NCI-H2196 treated with DMSO at 0.1 percent for 48 hours (cell line): Measurements from ENCODE around the gene APOL2.
"Not testable (repeated sequence)": the region's sequence is repeated elsewhere in the genome, so short reads cannot be mapped to it uniquely, and the experiment has no call there.

Experiments
- DNase-seq: peaks from one replicate; lab custom pipeline; 2025; ENCODE audit not compliant: unreplicated experiment; lab: John Stamatoyannopoulos, UW

Gene APOL2

GRCh38 chr22:36245805-36246356 is 6.6 kb upstream of the APOL2 start:
- no peak for DNase-seq

GRCh38 chr22:36244522-36245391 is 5.4 kb upstream of the APOL2 start:
- DNase-seq: no peak

DNA sequence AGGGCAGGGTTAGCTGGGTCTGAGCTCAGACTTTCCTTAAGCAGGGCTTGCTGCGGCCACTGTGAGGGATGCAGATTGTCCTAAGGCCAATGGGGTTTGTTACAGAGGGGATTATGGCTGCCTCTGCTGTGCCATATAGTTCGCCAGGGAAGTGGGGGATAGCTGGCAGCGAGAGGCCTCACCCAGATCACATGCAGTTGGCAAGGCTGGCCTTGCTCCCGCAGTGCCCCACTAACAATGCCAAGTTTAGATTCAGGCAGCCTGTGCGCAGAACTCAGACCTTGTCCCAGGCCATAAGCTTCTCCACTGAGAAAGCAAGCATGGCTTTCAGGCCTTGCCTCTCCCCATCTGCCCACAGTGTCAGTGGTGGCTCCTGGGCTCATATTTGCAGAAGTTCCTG is 4.7 kb upstream of the APOL2 start:
- DNase-seq: no peak

GRCh38 chr22:36239150-36239400 is 252 bp downstream of the APOL2 start:
- no peak for DNase-seq

GRCh38 chr22:36238373-36239149 is 766 bp downstream of the APOL2 start:
- DNase-seq: no peak

DNA sequence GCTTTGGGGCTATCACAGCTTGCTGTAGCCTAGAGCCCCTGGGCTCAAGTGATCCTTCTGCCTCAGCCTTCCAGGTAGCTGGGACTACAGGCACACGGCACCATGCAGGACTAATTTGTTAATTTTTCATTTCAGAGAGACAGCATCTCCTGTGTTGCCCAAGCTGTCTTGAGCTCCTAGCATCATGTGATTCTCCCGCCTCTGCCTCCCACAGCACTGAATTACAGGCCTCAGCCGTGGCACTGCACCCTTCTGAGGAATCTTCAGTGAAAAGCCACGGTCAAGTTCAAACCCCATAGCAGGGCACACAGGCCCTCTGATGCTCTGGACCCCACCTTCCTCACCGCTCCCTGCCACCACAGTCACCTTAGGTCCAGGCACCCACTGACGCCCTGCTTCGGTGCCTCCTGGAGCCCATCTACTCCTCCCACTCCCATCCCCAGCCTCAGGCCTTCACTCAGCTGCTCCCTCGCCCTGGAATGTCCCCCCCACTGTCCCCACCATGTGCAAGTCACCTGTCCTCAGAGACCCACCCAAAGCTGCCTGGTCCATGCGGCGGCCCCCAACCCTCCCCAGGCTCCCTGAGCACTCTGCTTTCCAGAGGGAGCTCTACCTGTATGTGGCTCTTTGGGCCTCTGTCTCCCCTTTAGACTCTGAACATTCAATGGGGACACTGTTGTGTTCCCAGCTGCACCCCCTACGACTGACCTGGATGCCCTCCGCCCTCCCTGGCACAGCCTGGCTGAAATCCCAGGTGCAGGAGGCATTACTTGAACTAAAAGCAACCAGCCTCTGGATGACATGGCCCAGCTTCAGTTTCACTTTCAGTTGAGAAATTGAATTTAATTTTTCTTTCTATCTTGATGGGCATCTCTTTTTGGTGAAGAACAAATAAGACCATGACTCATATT is 1.6 kb downstream of the APOL2 start:
- DNase-seq: no peak

GRCh38 chr22:36236388-36237319 is 2.7 kb downstream of the APOL2 start:
- no peak for DNase-seq

GRCh38 chr22:36235585-36235984 is 3.7 kb downstream of the APOL2 start:
- DNase-seq: no peak

DNA sequence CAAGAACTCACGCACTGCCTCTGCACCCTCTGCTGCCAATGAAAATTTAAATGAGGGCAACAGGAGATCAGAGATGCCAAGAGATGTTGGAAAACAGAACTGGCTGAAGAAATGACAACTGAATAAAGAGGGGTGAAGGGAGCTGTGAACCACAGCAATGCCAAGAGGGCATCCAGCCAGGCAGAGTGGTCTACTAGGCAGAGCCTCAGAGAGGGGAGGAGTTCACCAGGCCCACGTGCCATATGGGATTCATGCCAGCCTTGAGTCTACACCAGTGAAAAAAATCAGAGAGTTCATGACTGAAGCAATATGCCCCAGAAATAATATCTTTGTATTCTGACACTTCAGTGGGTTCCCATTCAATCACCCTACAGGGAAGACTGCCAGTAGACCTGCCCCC is 4.4 kb downstream of the APOL2 start:
- DNase-seq: no peak

GRCh38 chr22:36234213-36234612 is 5.1 kb downstream of the APOL2 start:
- no peak for DNase-seq

GRCh38 chr22:36233796-36234195 is 5.5 kb downstream of the APOL2 start:
- DNase-seq: no peak

DNA sequence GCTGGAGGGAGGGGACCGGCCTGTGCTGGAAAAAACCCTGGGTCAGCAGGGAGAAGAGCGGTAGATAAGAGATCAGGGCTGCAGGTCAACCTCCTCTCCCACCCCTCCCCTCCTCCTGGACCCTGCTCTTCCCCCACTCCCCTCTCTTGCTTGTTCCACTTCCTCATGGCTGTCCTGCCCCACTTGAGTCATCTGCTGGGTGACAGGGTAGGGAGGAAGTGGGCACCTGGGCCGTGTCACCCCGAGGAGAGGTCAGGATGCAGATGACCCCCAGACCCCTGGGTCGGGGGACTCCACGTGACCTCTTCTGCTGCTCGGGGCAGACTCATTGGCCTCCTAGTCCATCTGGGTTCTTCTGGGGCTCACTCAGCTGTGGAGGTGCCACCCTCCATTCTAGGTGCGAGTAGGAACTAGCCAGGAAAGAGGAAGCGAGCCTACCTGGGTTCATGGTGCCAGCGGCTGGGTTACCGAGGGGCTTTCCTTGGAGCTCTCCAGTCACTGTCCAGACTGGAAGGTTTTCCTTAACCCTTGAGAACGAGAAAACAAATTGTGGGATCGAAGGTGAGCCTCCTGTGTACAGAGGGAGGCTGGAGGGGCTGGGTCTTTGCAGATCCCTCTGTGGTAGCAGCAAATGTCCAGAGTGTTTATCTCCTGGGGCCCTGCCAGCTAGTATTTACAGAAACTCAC is 6.5 kb downstream of the APOL2 start:
- DNase-seq: no peak

- DNase-seq: not testable (repeated sequence)
These were observed 8.3 kb downstream of the APOL2 start for GRCh38 chr22:36231051-36231450.

DNA sequence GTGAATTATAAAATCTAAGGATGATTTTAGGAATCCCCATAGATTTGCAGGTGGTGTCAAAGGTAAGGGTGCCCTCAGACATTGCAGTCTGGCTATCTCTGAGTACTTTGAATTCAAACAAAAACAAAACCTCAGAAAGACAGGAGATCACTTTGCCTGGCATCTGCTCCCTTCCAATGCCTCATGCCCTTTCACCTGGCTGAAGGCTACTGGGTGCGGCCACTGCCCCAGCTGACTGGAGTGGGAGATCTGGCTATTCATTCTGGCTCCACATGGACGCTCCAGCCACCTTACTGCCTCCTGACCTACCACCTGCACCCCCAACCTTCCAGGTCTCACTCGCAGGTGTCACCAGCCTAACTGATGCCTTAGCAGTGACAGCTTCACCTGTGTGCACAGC is 9.7 kb downstream of the APOL2 start:
- DNase-seq: not testable (repeated sequence)

- no peak for DNase-seq
These were observed 10.4 kb downstream of the APOL2 start for GRCh38 chr22:36228944-36229343.

GRCh38 chr22:36228369-36228768 is 11.0 kb downstream of the APOL2 start:
- not testable (repeated sequence) for DNase-seq

DNA sequence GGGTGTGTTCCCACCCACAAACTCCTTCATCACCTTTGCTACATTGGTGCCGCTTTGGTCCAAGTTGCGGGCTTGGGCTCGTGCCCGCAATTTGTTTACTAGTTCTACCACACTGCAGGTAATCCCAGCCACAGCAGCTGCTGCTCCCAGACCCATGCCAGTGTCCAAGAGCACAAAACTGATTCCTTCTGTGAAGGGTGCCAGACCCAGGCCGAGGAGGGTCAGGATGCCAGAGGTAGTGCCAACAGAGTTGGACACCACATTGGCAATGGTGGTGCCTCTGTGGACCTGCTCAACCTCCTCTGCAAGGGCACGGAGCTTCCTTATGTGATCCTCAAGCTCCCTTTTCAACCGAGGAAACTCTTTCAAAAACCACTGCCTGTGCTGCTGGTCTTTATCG is 11.5 kb downstream of the APOL2 start:
- no peak for DNase-seq

DNA sequence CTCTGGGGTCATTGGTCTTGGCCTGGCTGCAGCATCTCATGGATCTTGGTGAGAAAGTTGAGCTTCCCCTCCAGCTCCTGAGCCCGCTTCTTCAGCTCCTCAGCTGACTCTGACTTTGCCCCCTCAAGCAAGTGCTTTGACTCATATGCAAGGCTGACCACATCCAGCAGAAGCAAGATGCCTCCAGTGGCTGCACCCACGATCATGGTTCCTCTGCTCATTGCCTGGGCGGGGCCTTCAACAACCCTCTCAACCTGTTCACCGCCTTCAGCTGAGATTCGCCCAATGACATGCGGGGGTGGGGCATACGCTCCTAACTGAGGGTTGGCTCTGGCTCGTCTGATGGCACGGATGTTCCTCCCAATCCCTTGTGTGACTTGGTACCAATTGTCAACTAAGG is 11.9 kb downstream of the APOL2 start:
- DNase-seq: no peak

DNA sequence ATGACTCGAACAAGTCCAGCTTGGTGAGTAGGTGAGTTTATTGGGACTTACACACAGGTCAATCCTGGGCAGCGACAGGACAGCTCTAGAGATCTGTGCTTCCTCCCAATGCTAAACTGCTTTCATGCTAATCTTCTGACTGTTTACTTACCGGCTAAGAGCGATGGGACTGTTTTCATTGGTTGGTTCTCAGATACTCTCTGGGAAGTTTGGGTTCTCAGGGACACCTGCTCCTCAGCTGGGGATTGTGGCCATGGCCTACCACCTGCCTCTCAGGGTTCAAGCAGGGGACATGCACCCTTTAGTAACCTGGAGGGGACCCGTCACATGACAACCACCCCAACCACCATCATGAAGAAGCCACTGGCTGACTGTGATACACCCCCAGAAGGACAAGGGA is 13.1 kb downstream of the APOL2 start:
- DNase-seq: no peak
